ENCODE measurements around the gene PML.

PML gene

DNA sequence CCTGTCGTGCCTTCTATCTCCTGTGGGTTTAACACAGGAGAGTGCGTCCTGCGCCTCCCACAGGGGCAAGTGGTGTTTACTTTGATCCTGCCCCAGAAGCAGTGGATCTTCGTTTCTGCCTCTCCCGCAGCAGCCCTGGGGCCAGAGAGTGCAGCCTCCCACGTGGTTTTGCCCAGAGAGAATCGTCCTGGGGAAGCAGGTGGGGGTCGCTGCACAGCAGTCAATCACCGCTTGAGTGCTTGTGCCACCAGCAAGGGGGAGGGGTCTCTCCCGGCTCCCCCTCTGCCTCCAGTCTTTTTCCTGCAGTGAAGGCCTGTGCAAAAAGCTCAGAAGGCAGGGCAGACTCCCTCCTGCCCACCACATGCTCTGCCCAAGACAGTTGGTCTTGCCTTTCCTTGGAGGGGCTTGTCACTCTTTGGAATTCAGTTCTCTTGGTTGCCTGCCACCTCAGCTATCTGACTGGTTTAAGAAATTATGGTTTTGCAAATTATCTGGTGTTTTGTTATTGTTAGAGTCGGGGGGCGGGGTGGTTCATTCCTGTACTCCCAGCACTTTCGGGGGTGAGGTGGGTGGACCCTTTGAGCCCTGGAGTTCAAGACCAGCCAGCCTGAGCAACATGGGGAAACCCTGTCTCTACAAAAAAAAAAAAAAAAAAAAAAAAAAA lies 29.3 kb upstream of the PML start (continued):
- peak; percentile 97 for TF ChIP-seq ZIC2 (tag by site-specific recombination; IDR thresholded peaks at IDR 0.05)
- no peak for TF ChIP-seq ZNF658 (tag by site-specific recombination; IDR thresholded peaks at IDR 0.05)
- TF ChIP-seq EGR2 (tag by site-specific recombination; IDR thresholded peaks at IDR 0.05; ENCODE audit: low read depth): 0 out of 2 replicates have a peak, but pooled peaks have one; percentile 3
- no peak for TF ChIP-seq ZNF274 (IDR thresholded peaks at IDR 0.05; ENCODE audit: low read length)
- TF ChIP-seq ZNF274 (tag by site-specific recombination; IDR thresholded peaks at IDR 0.05; ENCODE audit: borderline replicate concordance): no peak
- no peak for TF ChIP-seq ZNF324 (tag by site-specific recombination; IDR thresholded peaks at IDR 0.05)
- no peak for TF ChIP-seq ZNF121 (tag by site-specific recombination; IDR thresholded peaks at IDR 0.05)

DNA sequence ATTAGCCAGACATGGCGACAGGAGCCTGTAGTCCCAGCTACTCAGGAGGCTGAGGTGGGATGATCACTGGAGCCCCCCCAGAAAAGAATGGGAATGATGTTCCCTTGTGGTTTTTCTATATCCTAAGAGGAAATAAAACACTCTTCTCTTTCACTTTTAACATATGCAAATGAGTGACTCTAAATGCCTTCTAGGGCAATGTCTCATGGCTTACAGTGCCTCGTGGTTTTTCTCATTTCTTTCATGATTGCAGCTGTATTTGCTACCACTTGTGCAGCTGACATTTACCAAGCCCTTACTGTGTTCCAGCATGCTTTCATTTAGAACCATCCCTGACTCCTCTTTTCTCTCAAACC lies 28.8 kb upstream of the PML start:
- CTCF ChIA-PET: interaction anchor here (0.5 to 13.4 kb wide), 25 partner anchors 11 to 1843 kb away, joined by 3 to 276 read pairs (median 4); partner anchors contain the start of gene PML
- no peak overlapping the region for H3K27ac ChIP-seq (ENCODE audit: extremely low read depth, low read depth, low read length)

DNA sequence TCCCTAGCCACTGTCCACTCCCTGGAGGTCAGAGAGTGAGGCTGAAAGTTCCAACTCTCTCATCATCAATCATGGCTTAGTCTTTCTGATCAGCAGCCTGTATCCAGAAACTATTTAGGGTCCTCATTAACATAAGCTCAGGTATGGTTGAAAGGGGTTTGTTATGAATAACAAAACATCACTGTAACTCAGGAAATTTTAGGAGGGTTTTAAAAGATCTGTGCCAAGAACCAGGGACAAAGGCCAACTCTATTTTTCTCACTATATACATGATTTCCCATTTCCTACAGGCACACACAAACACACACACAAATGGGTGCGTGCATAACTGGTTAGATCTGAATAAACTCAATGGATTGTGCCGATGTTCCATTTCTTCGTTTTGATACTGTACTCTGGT lies 26.1 kb upstream of the PML start:
- Histone ChIP-seq H3K36me3 (ENCODE audit: control insufficient read depth in 2 of 2, insufficient read depth in 1 of 2, low read length in 2 of 2) (no peaks in the 10 kb centered on the region), H3K9me3 (ENCODE audit: control insufficient read depth, insufficient read depth, low read depth, low read length) (no peaks in the 10 kb centered on the region), H3K4me3 (ENCODE audit: low read depth, low read length) (no peak overlapping the region), H3K27ac (ENCODE audit: extremely low read depth, low read depth, low read length) (no peak overlapping the region), H3K4me1 (ENCODE audit: control insufficient read depth, insufficient read depth, low read length) (peaks cover 3% of the 10 kb centered on the region; the same call in 1 of the 2 replicates)
- CTCF ChIA-PET: interaction anchor here (0.9 to 13.4 kb wide), 4 partner anchors 14 to 74 kb away, joined by 3 to 276 read pairs (median 126); no protein-coding TSS in a partner anchor
- POLR2A ChIA-PET: no interaction called here
- TF ChIP-seq KLF10 (tag by site-specific recombination; IDR thresholded peaks at IDR 0.05): no peak
- TF ChIP-seq, protein P1, sequence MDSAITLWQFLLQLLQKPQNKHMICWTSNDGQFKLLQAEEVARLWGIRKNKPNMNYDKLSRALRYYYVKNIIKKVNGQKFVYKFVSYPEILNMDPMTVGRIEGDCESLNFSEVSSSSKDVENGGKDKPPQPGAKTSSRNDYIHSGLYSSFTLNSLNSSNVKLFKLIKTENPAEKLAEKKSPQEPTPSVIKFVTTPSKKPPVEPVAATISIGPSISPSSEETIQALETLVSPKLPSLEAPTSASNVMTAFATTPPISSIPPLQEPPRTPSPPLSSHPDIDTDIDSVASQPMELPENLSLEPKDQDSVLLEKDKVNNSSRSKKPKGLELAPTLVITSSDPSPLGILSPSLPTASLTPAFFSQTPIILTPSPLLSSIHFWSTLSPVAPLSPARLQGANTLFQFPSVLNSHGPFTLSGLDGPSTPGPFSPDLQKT (IDR thresholded peaks at IDR 0.05; ENCODE audit: borderline replicate concordance, low read depth, low read length): no peak
- TF ChIP-seq OSR2 (tag by site-specific recombination; IDR thresholded peaks at IDR 0.05): no peak
- no peak for TF ChIP-seq ZNF548 (tag by site-specific recombination; IDR thresholded peaks at IDR 0.05)
- TF ChIP-seq ZNF521 (tag by site-specific recombination; IDR thresholded peaks at IDR 0.05): no peak
- no peak for TF ChIP-seq ZSCAN30 (tag by site-specific recombination; IDR thresholded peaks at IDR 0.05)
- TF ChIP-seq, protein P2, sequence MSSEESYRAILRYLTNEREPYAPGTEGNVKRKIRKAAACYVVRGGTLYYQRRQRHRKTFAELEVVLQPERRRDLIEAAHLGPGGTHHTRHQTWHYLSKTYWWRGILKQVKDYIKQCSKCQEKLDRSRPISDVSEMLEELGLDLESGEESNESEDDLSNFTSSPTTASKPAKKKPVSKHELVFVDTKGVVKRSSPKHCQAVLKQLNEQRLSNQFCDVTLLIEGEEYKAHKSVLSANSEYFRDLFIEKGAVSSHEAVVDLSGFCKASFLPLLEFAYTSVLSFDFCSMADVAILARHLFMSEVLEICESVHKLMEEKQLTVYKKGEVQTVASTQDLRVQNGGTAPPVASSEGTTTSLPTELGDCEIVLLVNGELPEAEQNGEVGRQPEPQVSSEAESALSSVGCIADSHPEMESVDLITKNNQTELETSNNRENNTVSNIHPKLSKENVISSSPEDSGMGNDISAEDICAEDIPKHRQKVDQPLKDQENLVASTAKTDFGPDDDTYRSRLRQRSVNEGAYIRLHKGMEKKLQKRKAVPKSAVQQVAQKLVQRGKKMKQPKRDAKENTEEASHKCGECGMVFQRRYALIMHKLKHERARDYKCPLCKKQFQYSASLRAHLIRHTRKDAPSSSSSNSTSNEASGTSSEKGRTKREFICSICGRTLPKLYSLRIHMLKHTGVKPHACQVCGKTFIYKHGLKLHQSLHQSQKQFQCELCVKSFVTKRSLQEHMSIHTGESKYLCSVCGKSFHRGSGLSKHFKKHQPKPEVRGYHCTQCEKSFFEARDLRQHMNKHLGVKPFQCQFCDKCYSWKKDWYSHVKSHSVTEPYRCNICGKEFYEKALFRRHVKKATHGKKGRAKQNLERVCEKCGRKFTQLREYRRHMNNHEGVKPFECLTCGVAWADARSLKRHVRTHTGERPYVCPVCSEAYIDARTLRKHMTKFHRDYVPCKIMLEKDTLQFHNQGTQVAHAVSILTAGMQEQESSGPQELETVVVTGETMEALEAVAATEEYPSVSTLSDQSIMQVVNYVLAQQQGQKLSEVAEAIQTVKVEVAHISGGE (tag by site-specific recombination; conservative IDR thresholded peaks at IDR 0.05; ENCODE audit: low read depth): no peak
- no peak for TF ChIP-seq HOXD13 (CRISPR knock-in tag; IDR thresholded peaks at IDR 0.05; ENCODE audit: borderline replicate concordance)
- TF ChIP-seq ZNF530 (tag by site-specific recombination; IDR thresholded peaks at IDR 0.05; ENCODE audit: low read depth): no peak
- TF ChIP-seq, protein P3, sequence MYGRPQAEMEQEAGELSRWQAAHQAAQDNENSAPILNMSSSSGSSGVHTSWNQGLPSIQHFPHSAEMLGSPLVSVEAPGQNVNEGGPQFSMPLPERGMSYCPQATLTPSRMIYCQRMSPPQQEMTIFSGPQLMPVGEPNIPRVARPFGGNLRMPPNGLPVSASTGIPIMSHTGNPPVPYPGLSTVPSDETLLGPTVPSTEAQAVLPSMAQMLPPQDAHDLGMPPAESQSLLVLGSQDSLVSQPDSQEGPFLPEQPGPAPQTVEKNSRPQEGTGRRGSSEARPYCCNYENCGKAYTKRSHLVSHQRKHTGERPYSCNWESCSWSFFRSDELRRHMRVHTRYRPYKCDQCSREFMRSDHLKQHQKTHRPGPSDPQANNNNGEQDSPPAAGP (tag by site-specific recombination; IDR thresholded peaks at IDR 0.05): no peak
- no peak for TF ChIP-seq ZNF214 (tag by site-specific recombination; IDR thresholded peaks at IDR 0.05; ENCODE audit: borderline replicate concordance)
- no peak for TF ChIP-seq OVOL3 (tag by site-specific recombination; IDR thresholded peaks at IDR 0.05)
- TF ChIP-seq ZBTB20 (tag by site-specific recombination; IDR thresholded peaks at IDR 0.05): no peak
- TF ChIP-seq ZNF366 (tag by site-specific recombination; conservative IDR thresholded peaks at IDR 0.05): no peak
- TF ChIP-seq, protein P4, sequence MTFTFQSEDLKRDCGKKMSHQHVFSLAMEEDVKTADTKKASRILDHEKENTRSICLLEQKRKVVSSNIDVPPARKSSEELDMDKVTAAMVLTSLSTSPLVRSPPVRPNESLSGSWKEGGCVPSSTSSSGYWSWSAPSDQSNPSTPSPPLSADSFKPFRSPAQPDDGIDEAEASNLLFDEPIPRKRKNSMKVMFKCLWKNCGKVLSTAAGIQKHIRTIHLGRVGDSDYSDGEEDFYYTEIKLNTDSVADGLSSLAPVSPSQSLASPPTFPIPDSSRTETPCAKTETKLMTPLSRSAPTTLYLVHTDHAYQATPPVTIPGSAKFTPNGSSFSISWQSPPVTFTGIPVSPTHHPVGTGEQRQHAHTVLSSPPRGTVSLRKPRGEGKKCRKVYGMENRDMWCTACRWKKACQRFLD (tag by site-specific recombination; IDR thresholded peaks at IDR 0.05): no peak
- TF ChIP-seq ZBTB7A (tag by site-specific recombination; IDR thresholded peaks at IDR 0.05; ENCODE audit: low read depth): no peak
- TF ChIP-seq ZNF184 (tag by site-specific recombination; IDR thresholded peaks at IDR 0.05): no peak

More for the DNA sequence above, 28.8 kb upstream of the PML start:
- H3K36me3 ChIP-seq (ENCODE audit: control insufficient read depth in 2 of 2, insufficient read depth in 1 of 2, low read length in 2 of 2): no peaks in the 10 kb centered on the region
- no peaks in the 10 kb centered on the region for H3K9me3 ChIP-seq (ENCODE audit: control insufficient read depth, insufficient read depth, low read depth, low read length)
- peaks cover 3% of the 10 kb centered on the region; the same call in 1 of the 2 replicates for H3K4me1 ChIP-seq (ENCODE audit: control insufficient read depth, insufficient read depth, low read length)
- POLR2A ChIA-PET: no interaction called here
- no peak for TF ChIP-seq ZNF560 (tag by site-specific recombination; IDR thresholded peaks at IDR 0.05; ENCODE audit: borderline replicate concordance)
- TF ChIP-seq, protein P5, sequence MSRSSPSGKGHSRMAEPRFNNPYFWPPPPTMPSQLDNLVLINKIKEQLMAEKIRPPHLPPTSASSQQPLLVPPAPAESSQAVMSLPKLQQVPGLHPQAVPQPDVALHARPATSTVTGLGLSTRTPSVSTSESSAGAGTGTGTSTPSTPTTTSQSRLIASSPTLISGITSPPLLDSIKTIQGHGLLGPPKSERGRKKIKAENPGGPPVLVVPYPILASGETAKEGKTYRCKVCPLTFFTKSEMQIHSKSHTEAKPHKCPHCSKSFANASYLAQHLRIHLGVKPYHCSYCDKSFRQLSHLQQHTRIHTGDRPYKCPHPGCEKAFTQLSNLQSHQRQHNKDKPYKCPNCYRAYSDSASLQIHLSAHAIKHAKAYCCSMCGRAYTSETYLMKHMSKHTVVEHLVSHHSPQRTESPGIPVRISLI (tag by site-specific recombination; IDR thresholded peaks at IDR 0.05): peak; percentile 81; the same call in 1 of the 2 replicates
- no peak overlapping the region for H3K4me3 ChIP-seq (ENCODE audit: low read depth, low read length)
